ENCODE measurements around the gene CHD9.
"Not testable (repeated sequence)": the region's sequence is repeated elsewhere in the genome, so short reads cannot be mapped to it uniquely, and the experiment has no call there.

CHD9 gene

DNA sequence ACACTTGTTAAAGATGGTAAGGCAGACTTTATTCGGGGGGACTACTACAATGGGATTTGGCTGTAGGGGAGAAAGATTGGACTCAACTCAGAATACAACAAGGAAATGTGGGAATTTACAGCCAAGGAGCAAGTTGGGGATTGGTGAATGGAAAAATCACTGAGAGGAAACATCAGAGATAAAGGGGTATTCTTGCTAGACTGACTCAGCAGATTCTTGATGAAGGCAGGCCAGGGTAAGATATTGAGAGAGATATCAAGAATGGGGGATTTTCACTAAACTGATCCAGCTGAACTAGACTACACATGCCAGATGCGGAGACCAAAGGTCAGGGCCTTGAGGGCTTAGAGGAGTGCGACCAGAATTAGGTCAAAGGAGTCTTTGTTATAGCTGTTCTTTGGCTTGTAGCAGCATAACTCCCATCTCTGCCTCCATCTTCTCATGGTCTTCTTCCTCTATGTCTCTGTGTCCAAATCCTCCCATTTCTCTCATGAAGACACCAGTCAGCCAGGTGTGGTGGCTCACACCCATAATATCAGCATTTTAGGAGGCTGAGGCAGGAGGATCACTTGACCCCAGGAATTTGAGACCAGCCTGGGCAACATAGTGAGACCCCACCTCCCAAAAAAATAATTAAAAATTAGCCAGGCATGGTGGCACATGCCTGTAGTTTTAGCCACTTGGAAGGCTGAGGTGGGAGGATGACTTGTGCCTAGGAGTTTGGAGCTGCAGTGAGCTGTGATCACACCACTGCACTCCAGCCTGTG lies 19.4 kb upstream of the CHD9 start:
- H3K4me3 ChIP-seq (ENCODE audit: low read depth, low read length, poor library complexity, severe bottlenecking) = no peak overlapping the region
- H4K20me1 ChIP-seq (ENCODE audit: insufficient read depth, low read length) = no peaks in the 10 kb centered on the region
- H3K27me3 ChIP-seq (ENCODE audit: insufficient read depth, low read length) = no peaks in the 10 kb centered on the region; the same call in 1 of the 2 replicates
- TF ChIP-seq EZH2 (IDR thresholded peaks at IDR 0.05; ENCODE audit: borderline replicate concordance, low read length) = no peak
- TF ChIP-seq, protein P1, sequence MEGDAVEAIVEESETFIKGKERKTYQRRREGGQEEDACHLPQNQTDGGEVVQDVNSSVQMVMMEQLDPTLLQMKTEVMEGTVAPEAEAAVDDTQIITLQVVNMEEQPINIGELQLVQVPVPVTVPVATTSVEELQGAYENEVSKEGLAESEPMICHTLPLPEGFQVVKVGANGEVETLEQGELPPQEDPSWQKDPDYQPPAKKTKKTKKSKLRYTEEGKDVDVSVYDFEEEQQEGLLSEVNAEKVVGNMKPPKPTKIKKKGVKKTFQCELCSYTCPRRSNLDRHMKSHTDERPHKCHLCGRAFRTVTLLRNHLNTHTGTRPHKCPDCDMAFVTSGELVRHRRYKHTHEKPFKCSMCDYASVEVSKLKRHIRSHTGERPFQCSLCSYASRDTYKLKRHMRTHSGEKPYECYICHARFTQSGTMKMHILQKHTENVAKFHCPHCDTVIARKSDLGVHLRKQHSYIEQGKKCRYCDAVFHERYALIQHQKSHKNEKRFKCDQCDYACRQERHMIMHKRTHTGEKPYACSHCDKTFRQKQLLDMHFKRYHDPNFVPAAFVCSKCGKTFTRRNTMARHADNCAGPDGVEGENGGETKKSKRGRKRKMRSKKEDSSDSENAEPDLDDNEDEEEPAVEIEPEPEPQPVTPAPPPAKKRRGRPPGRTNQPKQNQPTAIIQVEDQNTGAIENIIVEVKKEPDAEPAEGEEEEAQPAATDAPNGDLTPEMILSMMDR (IDR thresholded peaks at IDR 0.05; ENCODE audit: low read length) = no peak
- no peaks in the 10 kb centered on the region; the same call in 1 of the 2 replicates for H3K36me3 ChIP-seq (ENCODE audit: insufficient read depth, low read length)
- no peaks in the 10 kb centered on the region for H3F3A ChIP-seq (ENCODE audit: insufficient read depth, low read length)
- no peak overlapping the region for H3K4me2 ChIP-seq (ENCODE audit: low read length)
- no peaks in the 10 kb centered on the region for H3K4me1 ChIP-seq (ENCODE audit: insufficient read depth, low read length, severe bottlenecking)
- no peak overlapping the region for H3K27ac ChIP-seq (ENCODE audit: low read depth, low read length, poor library complexity, severe bottlenecking)
- no peak overlapping the region for H3K9ac ChIP-seq (ENCODE audit: low read length)
- H3K79me2 ChIP-seq (ENCODE audit: insufficient read depth, low read length) = no peaks in the 10 kb centered on the region
- 0 out of 2 replicates have a peak, but pooled peaks cover 4% of the 10 kb centered on the region for H3K9me3 ChIP-seq (ENCODE audit: low read length)
- no peaks in the 10 kb centered on the region for H3K9me2 ChIP-seq (ENCODE audit: low read depth, low read length)
- no peak overlapping the region for H2AFZ ChIP-seq (ENCODE audit: low read length)

DNA sequence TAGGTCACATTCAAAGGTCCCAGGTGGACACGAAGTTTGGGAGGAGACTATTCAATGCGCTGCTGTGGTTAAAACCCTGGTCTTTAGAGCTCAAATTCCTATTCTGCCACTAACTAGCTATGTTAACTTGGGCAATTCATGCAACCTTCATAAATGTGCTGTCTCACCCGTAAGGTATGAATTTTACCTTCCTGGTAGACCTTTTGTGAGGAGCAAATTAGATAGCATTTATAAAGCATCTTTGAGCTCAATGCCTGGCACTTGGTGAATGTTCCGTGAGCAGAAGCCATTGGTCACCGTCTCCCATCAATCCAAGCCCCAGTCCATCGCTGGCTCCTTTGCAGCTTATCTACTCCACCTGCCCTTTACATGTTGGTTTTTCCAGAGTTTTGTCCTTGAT lies 18.7 kb upstream of the CHD9 start:
- Histone ChIP-seq H3K79me2 (ENCODE audit: insufficient read depth, low read length) (no peaks in the 10 kb centered on the region), H3K9me3 (ENCODE audit: low read length) (0 out of 2 replicates have a peak, but pooled peaks cover 4% of the 10 kb centered on the region), H3K36me3 (ENCODE audit: insufficient read depth, low read length) (no peaks in the 10 kb centered on the region; the same call in 1 of the 2 replicates), H2AFZ (ENCODE audit: low read length) (no peak overlapping the region), H3F3A (ENCODE audit: insufficient read depth, low read length) (no peaks in the 10 kb centered on the region), H3K27ac (ENCODE audit: low read depth, low read length, poor library complexity, severe bottlenecking) (no peak overlapping the region), H3K9me2 (ENCODE audit: low read depth, low read length) (no peaks in the 10 kb centered on the region), H3K27me3 (ENCODE audit: insufficient read depth, low read length) (no peaks in the 10 kb centered on the region; the same call in 1 of the 2 replicates), H3K4me2 (ENCODE audit: low read length) (no peak overlapping the region), H4K20me1 (ENCODE audit: insufficient read depth, low read length) (no peaks in the 10 kb centered on the region), H3K4me1 (ENCODE audit: insufficient read depth, low read length, severe bottlenecking) (no peaks in the 10 kb centered on the region), H3K9ac (ENCODE audit: low read length) (no peak overlapping the region), H3K4me3 (ENCODE audit: low read depth, low read length, poor library complexity, severe bottlenecking) (no peak overlapping the region)
- no peak for TF ChIP-seq EZH2 (IDR thresholded peaks at IDR 0.05; ENCODE audit: borderline replicate concordance, low read length)
- TF ChIP-seq, protein P1 (IDR thresholded peaks at IDR 0.05; ENCODE audit: low read length) = no peak

DNA sequence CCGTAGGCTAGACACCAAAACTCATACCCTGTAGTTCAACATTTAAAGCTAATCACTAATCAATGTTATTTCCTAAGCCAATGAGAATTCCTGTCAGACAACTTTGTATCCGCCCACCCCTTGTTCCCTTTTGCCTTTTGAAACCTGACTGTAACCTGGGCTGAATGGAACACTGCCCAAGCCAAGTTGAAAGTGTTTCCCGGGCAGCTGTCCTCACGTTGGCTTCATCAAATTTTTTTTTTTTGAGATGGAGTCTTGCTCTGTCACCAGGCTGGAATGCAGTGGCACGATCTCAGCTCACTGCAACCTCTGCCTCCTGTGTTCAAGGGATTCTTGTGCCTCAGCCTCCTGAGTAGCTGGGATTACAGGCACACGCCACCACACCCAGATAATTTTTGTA lies 18.1 kb upstream of the CHD9 start:
- H3K27ac ChIP-seq (ENCODE audit: low read depth, low read length, poor library complexity, severe bottlenecking); H2AFZ ChIP-seq (ENCODE audit: low read length); H3K4me2 ChIP-seq (ENCODE audit: low read length); H3K4me1 ChIP-seq (ENCODE audit: insufficient read depth, low read length, severe bottlenecking); H3K9ac ChIP-seq (ENCODE audit: low read length); H4K20me1 ChIP-seq (ENCODE audit: insufficient read depth, low read length); H3K79me2 ChIP-seq (ENCODE audit: insufficient read depth, low read length); H3K4me3 ChIP-seq (ENCODE audit: low read depth, low read length, poor library complexity, severe bottlenecking); H3K9me3 ChIP-seq (ENCODE audit: low read length); H3F3A ChIP-seq (ENCODE audit: insufficient read depth, low read length); H3K27me3 ChIP-seq (ENCODE audit: insufficient read depth, low read length); H3K36me3 ChIP-seq (ENCODE audit: insufficient read depth, low read length); H3K9me2 ChIP-seq (ENCODE audit: low read depth, low read length): not testable (repeated sequence)

DNA sequence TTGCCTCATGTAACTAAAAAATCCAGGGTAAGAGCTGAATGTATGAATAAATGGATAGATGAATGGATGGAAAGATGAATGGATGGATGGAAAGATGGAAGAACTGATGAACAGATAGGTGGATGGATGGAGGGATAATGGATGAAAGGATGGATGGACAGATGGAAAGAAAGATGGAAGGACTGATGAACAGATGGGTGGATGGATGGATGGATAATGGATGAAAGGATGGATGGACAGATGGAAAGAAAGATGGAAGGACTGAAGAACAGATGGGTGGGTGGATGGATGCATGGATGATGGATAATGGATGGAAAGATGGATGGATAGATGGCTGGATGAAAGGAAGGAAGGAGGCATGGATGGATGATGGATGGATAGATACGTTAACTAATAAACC lies 14.0 kb upstream of the CHD9 start:
- 0 out of 2 replicates have a peak, but pooled peaks cover 7% of the 10 kb centered on the region for H3K27me3 ChIP-seq (ENCODE audit: insufficient read depth, low read length)
- H3K9ac ChIP-seq (ENCODE audit: low read length) = no peak overlapping the region
- H3K9me2 ChIP-seq (ENCODE audit: low read depth, low read length) = no peaks in the 10 kb centered on the region
- no peaks in the 10 kb centered on the region for H4K20me1 ChIP-seq (ENCODE audit: insufficient read depth, low read length)
- H3K36me3 ChIP-seq (ENCODE audit: insufficient read depth, low read length) = no peaks in the 10 kb centered on the region
- no peak overlapping the region for H3K4me3 ChIP-seq (ENCODE audit: low read depth, low read length, poor library complexity, severe bottlenecking)
- H3K4me1 ChIP-seq (ENCODE audit: insufficient read depth, low read length, severe bottlenecking) = no peaks in the 10 kb centered on the region
- no peak overlapping the region for H3K27ac ChIP-seq (ENCODE audit: low read depth, low read length, poor library complexity, severe bottlenecking)
- TF ChIP-seq EZH2 (IDR thresholded peaks at IDR 0.05; ENCODE audit: borderline replicate concordance, low read length) = no peak
- TF ChIP-seq, protein P1 (IDR thresholded peaks at IDR 0.05; ENCODE audit: low read length) = no peak
- H3K4me2 ChIP-seq (ENCODE audit: low read length) = no peak overlapping the region
- H3F3A ChIP-seq (ENCODE audit: insufficient read depth, low read length) = no peaks in the 10 kb centered on the region
- H2AFZ ChIP-seq (ENCODE audit: low read length) = no peak overlapping the region
- H3K79me2 ChIP-seq (ENCODE audit: insufficient read depth, low read length) = no peaks in the 10 kb centered on the region
- no peaks in the 10 kb centered on the region for H3K9me3 ChIP-seq (ENCODE audit: low read length)

Measured in OCI-LY1 (cell line).